ENCODE data around the gene OTUD7B. TPM values are rescaled to one million over a fixed set of nuclear protein-coding genes. Genes with fewer than 3 reads are reported as not detected.

Gene OTUD7B
- total RNA-seq, 1 experiment from 2014 or later: 19.0 TPM

DNA sequence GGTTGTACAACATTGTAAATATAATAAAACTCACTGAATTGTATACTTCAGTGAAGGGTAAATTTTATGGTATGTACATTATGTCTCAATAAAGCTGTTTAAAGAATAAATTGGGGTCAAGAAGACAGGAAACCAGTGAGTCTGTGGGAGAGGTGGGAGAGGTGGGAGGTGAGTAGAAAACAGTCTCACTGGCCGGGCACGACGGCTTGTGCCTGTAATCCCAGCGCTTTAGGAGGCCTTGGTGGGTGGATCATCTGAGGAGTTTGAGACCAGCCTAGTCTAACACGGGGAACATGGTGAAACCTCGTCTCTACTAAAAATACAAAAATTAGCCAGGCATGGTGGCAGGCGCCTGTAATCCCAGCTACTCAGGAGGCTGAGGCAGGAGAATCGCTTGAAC is 78.1 kb downstream of the OTUD7B start:
- no peaks in the 10 kb centered on the region for H3K27me3 ChIP-seq (replicated peaks; ENCODE audit: insufficient read depth, low read depth, low read length, poor library complexity)
- no peak for TF ChIP-seq EZH2 (IDR thresholded peaks at IDR 0.05; ENCODE audit: borderline replicate concordance, low read depth, low read length, poor library complexity, severe bottlenecking)
- TF ChIP-seq, protein P1, sequence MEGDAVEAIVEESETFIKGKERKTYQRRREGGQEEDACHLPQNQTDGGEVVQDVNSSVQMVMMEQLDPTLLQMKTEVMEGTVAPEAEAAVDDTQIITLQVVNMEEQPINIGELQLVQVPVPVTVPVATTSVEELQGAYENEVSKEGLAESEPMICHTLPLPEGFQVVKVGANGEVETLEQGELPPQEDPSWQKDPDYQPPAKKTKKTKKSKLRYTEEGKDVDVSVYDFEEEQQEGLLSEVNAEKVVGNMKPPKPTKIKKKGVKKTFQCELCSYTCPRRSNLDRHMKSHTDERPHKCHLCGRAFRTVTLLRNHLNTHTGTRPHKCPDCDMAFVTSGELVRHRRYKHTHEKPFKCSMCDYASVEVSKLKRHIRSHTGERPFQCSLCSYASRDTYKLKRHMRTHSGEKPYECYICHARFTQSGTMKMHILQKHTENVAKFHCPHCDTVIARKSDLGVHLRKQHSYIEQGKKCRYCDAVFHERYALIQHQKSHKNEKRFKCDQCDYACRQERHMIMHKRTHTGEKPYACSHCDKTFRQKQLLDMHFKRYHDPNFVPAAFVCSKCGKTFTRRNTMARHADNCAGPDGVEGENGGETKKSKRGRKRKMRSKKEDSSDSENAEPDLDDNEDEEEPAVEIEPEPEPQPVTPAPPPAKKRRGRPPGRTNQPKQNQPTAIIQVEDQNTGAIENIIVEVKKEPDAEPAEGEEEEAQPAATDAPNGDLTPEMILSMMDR (conservative IDR thresholded peaks at IDR 0.05; ENCODE audit: low read depth, low read length): no peak
- ChIA-PET POLR2A (ENCODE audit: low non-redundant PET) (no interaction called here), CTCF (no interaction called here)
- H3K27ac ChIP-seq (ENCODE audit: low read depth, low read length, poor library complexity, severe bottlenecking): no peak overlapping the region
- no peaks in the 10 kb centered on the region for H3K36me3 ChIP-seq (ENCODE audit: insufficient read depth, low read length, poor library complexity, severe bottlenecking)
- intact Hi-C loops (cut with micrococcal nuclease; ENCODE audit: unreplicated experiment): no loop called here
- DNase-seq (ENCODE audit: low spot score): no peak
- H3K4me1 ChIP-seq (ENCODE audit: insufficient read depth, low read length, poor library complexity, severe bottlenecking): peaks cover 10% of the 10 kb centered on the region
- no TSS peak for BruUV-seq (replicated peaks)
- H3K9me3 ChIP-seq (ENCODE audit: low read depth, low read length, poor library complexity, severe bottlenecking): no peaks in the 10 kb centered on the region
- no peak overlapping the region for H3K4me3 ChIP-seq (ENCODE audit: low read depth, low read length, poor library complexity, severe bottlenecking)

DNA sequence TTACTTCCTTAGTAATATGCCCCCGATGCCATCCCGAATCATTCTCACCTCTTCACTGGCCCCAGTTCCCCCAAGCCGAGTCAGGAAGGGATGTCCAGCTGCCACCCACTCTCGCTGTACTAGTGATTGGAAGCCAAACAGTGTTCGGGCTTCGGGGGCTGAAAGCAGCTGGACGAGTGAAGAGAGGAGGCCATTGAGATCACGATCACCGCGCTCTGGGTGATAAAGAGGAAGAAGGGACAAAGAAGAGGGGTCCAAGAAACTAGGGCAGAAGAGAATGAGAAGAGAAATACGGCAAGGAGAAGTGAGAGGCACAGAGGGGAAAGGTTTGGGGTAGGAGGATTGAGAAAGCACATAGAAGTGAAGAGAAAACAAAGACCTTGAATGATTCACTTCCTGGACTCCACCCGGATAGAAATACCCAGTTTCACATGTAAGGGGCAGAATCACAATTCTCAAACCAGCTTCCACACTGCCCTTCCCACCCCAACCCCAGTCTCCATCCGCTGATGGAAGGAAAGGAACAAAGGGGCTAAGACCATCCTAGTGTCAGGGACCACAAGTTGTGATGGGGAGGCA is 79.2 kb downstream of the OTUD7B start:
- intact Hi-C loops (cut with micrococcal nuclease; ENCODE audit: unreplicated experiment): no loop called here
- TF ChIP-seq, protein P1 (conservative IDR thresholded peaks at IDR 0.05; ENCODE audit: low read depth, low read length): no peak
- TF ChIP-seq EZH2 (IDR thresholded peaks at IDR 0.05; ENCODE audit: borderline replicate concordance, low read depth, low read length, poor library complexity, severe bottlenecking): no peak
- Histone ChIP-seq H3K4me1 (ENCODE audit: insufficient read depth, low read length, poor library complexity, severe bottlenecking) (peaks cover 12% of the 10 kb centered on the region), H3K9me3 (ENCODE audit: low read depth, low read length, poor library complexity, severe bottlenecking) (no peaks in the 10 kb centered on the region), H3K36me3 (ENCODE audit: insufficient read depth, low read length, poor library complexity, severe bottlenecking) (peaks cover 6% of the 10 kb centered on the region), H3K27me3 (replicated peaks; ENCODE audit: insufficient read depth, low read depth, low read length, poor library complexity) (no peaks in the 10 kb centered on the region), H3K4me3 (ENCODE audit: low read depth, low read length, poor library complexity, severe bottlenecking) (no peak overlapping the region), H3K27ac (ENCODE audit: low read depth, low read length, poor library complexity, severe bottlenecking) (no peak overlapping the region)
- no peak for DNase-seq (ENCODE audit: low spot score)
- ChIA-PET CTCF (no interaction called here), POLR2A (ENCODE audit: low non-redundant PET) (no interaction called here)
- BruUV-seq (replicated peaks): no TSS peak

DNA sequence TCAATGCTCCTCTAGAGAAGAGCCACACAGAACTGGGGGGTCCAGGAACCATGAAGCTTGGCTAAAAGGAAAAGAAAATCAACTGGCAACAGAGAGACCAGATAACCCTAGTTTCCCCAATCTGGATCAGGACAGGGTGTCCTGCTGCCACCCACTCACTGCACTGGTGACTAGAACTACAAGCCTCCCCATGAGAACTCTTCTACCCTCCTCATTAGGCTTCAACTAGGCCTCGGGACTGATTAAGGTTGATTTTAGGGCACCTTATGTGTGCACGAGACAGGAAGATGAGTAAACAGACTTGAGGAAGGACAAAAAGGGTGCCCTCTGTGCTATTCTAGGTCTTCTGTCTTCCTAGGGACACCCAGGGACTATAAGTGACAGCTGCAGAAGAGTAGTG is 80.7 kb downstream of the OTUD7B start:
- no TSS peak for BruUV-seq (replicated peaks)
- Histone ChIP-seq H3K36me3 (ENCODE audit: insufficient read depth, low read length, poor library complexity, severe bottlenecking) (peaks cover 21% of the 10 kb centered on the region), H3K4me1 (ENCODE audit: insufficient read depth, low read length, poor library complexity, severe bottlenecking) (peaks cover 22% of the 10 kb centered on the region), H3K4me3 (ENCODE audit: low read depth, low read length, poor library complexity, severe bottlenecking) (no peak overlapping the region), H3K27me3 (replicated peaks; ENCODE audit: insufficient read depth, low read depth, low read length, poor library complexity) (no peaks in the 10 kb centered on the region), H3K27ac (ENCODE audit: low read depth, low read length, poor library complexity, severe bottlenecking) (no peak overlapping the region), H3K9me3 (ENCODE audit: low read depth, low read length, poor library complexity, severe bottlenecking) (no peaks in the 10 kb centered on the region)
- intact Hi-C loops (cut with micrococcal nuclease; ENCODE audit: unreplicated experiment): no loop called here
- TF ChIP-seq EZH2 (IDR thresholded peaks at IDR 0.05; ENCODE audit: borderline replicate concordance, low read depth, low read length, poor library complexity, severe bottlenecking): no peak
- TF ChIP-seq, protein P1 (conservative IDR thresholded peaks at IDR 0.05; ENCODE audit: low read depth, low read length): no peak
- DNase-seq (ENCODE audit: low spot score): no peak
- CTCF ChIA-PET: no interaction called here
- POLR2A ChIA-PET (ENCODE audit: low non-redundant PET): no interaction called here
